C4-2B (cell line): Measurements from ENCODE around the gene MTX3.

Source experiments
- H3K27ac ChIP-seq: fragments of 450-650 bp; 2 replicates; pipeline ENCODE4 v1.5.1; 2017
- ZFX ChIP-seq: fragments of 450-650 bp; IDR thresholded peaks from 2 replicates; pipeline ENCODE4 v1.6.1; 2017
- TF ChIP-seq, protein P1 (sequence below): fragments of 450-650 bp; conservative IDR thresholded peaks from 2 replicates; pipeline ENCODE4 v1.5.1; 2017; ENCODE audit warnings: mild to moderate bottlenecking

The MTX3 gene

DNA sequence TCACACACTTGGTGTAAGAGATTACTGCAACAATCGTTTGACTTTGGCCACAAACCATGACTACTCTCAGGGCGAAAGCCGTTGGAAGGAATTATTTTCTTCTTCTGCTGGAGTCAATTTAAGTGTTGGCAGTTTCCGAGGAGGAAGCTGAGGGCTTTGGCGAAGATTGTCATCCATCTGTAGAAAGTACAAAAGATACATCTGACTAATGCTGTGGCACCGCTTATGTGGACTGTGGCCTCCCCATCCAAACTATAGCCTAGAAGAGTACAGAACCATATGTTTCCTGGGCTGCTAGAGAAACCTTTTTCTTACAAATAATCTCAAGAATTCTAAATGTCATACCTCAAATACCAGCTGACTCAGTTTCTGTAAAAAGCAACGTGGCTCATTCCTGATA lies 7.4 kb downstream of the MTX3 start:
- TF ChIP-seq, protein P1, sequence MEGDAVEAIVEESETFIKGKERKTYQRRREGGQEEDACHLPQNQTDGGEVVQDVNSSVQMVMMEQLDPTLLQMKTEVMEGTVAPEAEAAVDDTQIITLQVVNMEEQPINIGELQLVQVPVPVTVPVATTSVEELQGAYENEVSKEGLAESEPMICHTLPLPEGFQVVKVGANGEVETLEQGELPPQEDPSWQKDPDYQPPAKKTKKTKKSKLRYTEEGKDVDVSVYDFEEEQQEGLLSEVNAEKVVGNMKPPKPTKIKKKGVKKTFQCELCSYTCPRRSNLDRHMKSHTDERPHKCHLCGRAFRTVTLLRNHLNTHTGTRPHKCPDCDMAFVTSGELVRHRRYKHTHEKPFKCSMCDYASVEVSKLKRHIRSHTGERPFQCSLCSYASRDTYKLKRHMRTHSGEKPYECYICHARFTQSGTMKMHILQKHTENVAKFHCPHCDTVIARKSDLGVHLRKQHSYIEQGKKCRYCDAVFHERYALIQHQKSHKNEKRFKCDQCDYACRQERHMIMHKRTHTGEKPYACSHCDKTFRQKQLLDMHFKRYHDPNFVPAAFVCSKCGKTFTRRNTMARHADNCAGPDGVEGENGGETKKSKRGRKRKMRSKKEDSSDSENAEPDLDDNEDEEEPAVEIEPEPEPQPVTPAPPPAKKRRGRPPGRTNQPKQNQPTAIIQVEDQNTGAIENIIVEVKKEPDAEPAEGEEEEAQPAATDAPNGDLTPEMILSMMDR = no peak
- no peak for TF ChIP-seq ZFX
- H3K27ac ChIP-seq = no peak overlapping the region

DNA sequence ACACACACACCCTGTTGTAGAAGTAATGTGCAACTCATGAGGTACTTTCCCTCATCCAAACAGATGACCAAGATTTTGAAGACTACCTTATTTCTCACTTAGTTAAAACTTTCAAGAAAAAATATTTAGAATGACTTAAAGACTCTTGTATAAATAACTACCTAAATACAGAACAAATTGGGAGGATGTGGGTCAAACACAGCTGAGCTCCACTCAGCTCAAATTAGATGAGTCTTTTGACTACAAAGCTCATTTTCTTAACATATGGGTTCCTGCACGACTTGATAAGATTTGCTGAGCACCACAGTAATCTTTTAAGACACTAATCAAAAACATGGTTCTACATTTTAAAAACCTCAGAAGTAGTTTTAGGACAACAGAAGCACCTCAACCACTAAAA lies 8.9 kb downstream of the MTX3 start:
- H3K27ac ChIP-seq = no peak overlapping the region
- no peak for TF ChIP-seq ZFX
- TF ChIP-seq, protein P1 = no peak

DNA sequence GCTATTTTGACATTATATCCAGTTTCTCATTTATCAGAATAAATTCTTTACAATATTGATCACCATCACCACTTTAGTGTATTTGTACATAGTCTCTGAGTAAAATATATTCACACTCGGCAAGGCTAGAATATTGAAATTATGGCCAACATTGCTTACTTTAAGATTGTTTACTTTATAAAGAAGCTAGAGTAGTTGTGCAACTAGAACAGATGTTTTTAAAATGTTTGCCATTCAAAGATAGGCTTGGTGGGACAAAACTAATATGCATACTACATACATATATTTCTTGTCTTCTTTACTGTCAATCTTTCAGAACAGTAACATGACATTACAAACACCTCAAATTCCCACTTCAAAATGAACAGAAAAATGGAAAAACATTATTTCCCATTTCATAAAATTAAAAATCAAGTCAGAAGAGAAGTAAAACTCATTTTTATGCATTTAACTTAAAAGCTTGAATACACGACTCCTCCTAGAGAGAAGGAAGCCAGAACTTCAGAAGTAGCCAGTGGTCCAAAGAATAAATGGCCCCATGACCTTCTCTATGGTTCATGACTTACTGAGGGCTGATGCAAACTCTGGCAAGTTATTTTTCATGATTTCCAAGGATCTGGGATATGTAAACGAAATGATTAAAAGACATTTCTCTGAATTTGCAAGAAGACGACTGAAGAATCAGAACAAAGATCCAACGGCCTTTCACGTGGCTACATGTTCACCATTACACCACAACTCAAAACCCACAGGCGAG lies 14.1 kb downstream of the MTX3 start:
- TF ChIP-seq, protein P1 = no peak
- TF ChIP-seq ZFX = no peak
- no peak overlapping the region for H3K27ac ChIP-seq

DNA sequence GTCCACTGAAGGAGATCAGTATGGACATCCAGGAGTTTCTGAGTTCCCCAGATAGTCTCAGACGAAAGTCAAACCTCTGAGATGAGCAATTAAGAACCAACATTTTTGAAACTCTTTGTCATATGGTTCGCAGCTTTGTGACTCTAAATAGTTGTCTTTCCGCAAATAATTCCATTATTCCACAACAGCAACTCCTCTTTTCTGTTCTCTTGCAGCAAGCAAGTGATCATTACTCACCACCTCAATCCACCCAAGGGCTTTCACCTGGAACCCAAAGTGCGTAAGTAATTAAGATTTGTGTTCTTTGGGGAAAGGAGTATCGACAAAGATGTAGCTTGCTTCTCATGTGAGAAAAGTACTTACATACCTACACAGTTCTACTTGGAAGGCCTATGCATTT lies 15.6 kb downstream of the MTX3 start:
- no peak for TF ChIP-seq ZFX
- TF ChIP-seq, protein P1 = no peak

DNA sequence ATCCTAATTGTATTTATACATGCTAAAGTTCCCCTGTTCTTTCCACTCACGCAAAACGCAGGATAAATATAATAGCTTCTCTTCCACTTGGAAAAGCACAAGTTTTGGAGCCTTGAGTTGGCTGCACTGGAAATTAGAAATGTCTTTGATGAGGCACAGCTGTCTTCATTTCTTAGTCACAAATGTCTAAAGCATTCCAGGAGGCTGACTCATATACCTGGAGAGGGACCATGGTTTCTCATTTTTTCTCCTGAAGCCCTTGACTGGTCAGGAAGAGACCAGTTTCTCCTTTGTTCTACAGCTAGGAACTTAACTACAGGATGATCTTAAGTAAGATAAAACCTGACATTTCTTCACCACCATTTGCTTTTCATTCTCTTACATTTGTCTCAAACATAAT lies 16.2 kb downstream of the MTX3 start:
- H3K27ac ChIP-seq = no peak overlapping the region

More for the DNA sequence above, 15.6 kb downstream of the MTX3 start:
- H3K27ac ChIP-seq = no peak overlapping the region

DNA sequence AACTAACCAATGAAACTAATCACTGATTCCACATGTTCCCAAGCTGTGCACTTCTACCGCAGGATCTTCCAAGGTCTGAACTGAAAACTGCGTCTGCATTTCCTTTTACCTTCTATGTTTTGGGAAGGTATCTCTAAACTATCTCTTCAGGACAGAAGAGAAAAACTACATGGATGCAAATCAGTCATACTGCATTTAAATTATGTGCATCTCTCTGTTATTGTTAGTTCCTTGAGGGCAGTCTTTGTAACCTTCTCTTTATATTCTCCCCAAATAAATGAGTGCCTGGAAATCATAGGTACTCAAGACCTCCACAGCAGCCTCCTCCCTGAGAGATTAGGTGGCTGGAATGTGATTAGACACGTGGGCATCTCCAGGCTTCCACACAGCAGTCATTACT lies 17.1 kb downstream of the MTX3 start:
- H3K27ac ChIP-seq = no peak overlapping the region
- TF ChIP-seq ZFX = no peak
- TF ChIP-seq, protein P1 = no peak

More for the DNA sequence above, 16.2 kb downstream of the MTX3 start:
- TF ChIP-seq, protein P1 = no peak
- TF ChIP-seq ZFX = no peak

DNA sequence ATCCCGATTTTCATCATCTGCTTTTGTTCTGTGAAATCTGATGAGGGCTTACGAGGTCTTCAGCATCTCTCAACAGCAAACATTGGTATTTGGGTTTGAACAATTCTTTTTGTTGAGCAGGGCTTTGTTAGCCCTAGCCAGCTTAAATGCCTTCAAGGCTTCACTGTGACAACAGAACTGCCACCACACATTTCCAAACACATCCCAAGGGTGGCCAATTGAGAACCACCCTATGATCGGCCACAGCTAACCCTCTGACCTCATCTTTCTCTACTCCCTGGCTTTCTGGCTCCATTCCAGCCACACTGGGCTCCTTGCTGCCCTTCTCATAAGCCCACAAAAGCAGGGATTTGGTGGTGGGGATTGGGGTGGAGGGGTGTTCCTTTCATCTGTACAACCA lies 17.6 kb downstream of the MTX3 start:
- no peak overlapping the region for H3K27ac ChIP-seq
- no peak for TF ChIP-seq ZFX
- TF ChIP-seq, protein P1 = no peak
